Endometrial microvascular endothelial cells (primary cell): ENCODE data around the gene CTTNBP2NL. TPM values are rescaled to one million over a fixed set of nuclear protein-coding genes. Genes with fewer than 3 reads are reported as not detected.

Source experiments
- total RNA-seq: library from RNA; depleted of rRNA; stranded (reverse); fragments of >200 nt; gene quantifications from one replicate; pipeline ENCODE4 v1.2.3, GENCODE V29; 2015; ENCODE audit errors: inconsistent ontology term

CTTNBP2NL gene
- total RNA-seq, 1 donor from 2014 or later: 27.5 TPM

Other genes with a start within 250 kb of the CTTNBP2NL start
- 0.46 TPM for gene WNT2B, start 112.8 kb downstream of the CTTNBP2NL start, total RNA-seq
- gene ST7L, start 222.9 kb downstream of the CTTNBP2NL start, total RNA-seq: 16.1 TPM
- gene CAPZA1, start 223.6 kb downstream of the CTTNBP2NL start, total RNA-seq: 295 TPM